Activated CD8-positive, alpha-beta T cell treated with anti-CD3 and anti-CD28 coated beads, Interleukin-2, amount 10 ng/mL, durations not matched to agents 7 days and 5 days (primary cell): ENCODE results near the gene ORC4. TPM values are rescaled to one million over a fixed set of nuclear protein-coding genes. Genes with fewer than 3 reads are reported as not detected.

ENCODE experiments used
- ATAC-seq: fragments of 150-1000 bp; cut with Tn5 transposase; one replicate; pipeline ENCODE4 v1.10.0; 2021; ENCODE audit warnings: moderate library complexity
- CTCF ChIA-PET: fragments of 350-600 bp; sonication (Branson Sonifier 250); formaldehyde crosslinking; loops from one replicate; lab custom pipeline; 2021; ENCODE audit warnings: antibody characterized with exemption; lab: Charles Lee
- POLR2A ChIA-PET: fragments of 350-600 bp; sonication (Branson Sonifier 250); formaldehyde crosslinking; loops from one replicate; lab custom pipeline; 2021; ENCODE audit warnings: antibody characterized with exemption; lab: Charles Lee
- DNase-seq: peaks from one replicate; pipeline ENCODE4 v3.0.0-alpha.2; 2020
- H3K27ac Mint-ChIP-seq: one replicate; pipeline ENCODE4 v1.8.0; 2021; ENCODE audit warnings: mild to moderate bottlenecking, mixed read lengths
- H3K27me3 Mint-ChIP-seq: one replicate; pipeline ENCODE4 v1.8.0; 2021; ENCODE audit warnings: low read depth, mixed read lengths
- H3K36me3 Mint-ChIP-seq: one replicate; pipeline ENCODE4 v1.8.0; 2021; ENCODE audit warnings: low read depth, mixed read lengths
- H3K4me1 Mint-ChIP-seq: one replicate; pipeline ENCODE4 v1.8.0; 2021; ENCODE audit warnings: low read depth, mixed read lengths
- H3K4me3 Mint-ChIP-seq: one replicate; pipeline ENCODE4 v1.8.0; 2021; ENCODE audit warnings: mild to moderate bottlenecking, mixed read lengths
- H3K9me3 Mint-ChIP-seq: one replicate; pipeline ENCODE4 v1.8.0; 2022; ENCODE audit warnings: mixed read lengths; ENCODE audit not compliant: insufficient read depth
- total RNA-seq, 2 experiments: library from RNA; stranded (reverse); gene quantifications; one replicate each; pipeline ENCODE4 v1.2.3, GENCODE V29; 2021

The ORC4 gene
- total RNA-seq, 2 experiments from 2014 or later, result 25.2 to 31.5 TPM

- H3K27ac Mint-ChIP-seq, result no peak overlapping the region
- H3K36me3 Mint-ChIP-seq, result peaks cover under 1% of the 10 kb centered on the region
- H3K9me3 Mint-ChIP-seq, result no peaks in the 10 kb centered on the region
- no peaks in the 10 kb centered on the region for H3K27me3 Mint-ChIP-seq
- CTCF ChIA-PET, result interaction anchor here (0.6 to 3.7 kb wide), 18 partner anchors 9 to 1028 kb away, joined by 3 to 74 read pairs (median 3); partner anchors contain the start of genes MBD5 and ORC4
- POLR2A ChIA-PET, result no interaction called here
- ATAC-seq (no peak), DNase-seq (no peak)
- peaks cover 10% of the 10 kb centered on the region for H3K4me1 Mint-ChIP-seq
- H3K4me3 Mint-ChIP-seq, result no peak overlapping the region
Observed at GRCh38 chr2:147989102-147989501, 31.4 kb downstream of the ORC4 start.

- CTCF ChIA-PET, result no interaction called here
- no peak overlapping the region for H3K4me3 Mint-ChIP-seq
- H3K36me3 Mint-ChIP-seq, result peaks cover 16% of the 10 kb centered on the region
- POLR2A ChIA-PET, result no interaction called here
- no peak overlapping the region for H3K27ac Mint-ChIP-seq
- H3K4me1 Mint-ChIP-seq, result peaks cover 2% of the 10 kb centered on the region
- H3K9me3 Mint-ChIP-seq, result peaks cover 10% of the 10 kb centered on the region
- ATAC-seq, result no peak
- H3K27me3 Mint-ChIP-seq, result no peaks in the 10 kb centered on the region
- no peak for DNase-seq
Observed at GRCh38 chr2:147980940-147981528, 39.5 kb downstream of the ORC4 start.

- H3K27me3 Mint-ChIP-seq, result no peaks in the 10 kb centered on the region
- H3K27ac Mint-ChIP-seq, result no peak overlapping the region
- H3K9me3 Mint-ChIP-seq, result peaks cover 10% of the 10 kb centered on the region
- ChIA-PET POLR2A (no interaction called here), CTCF (interaction anchor here (0.9 kb wide), 1 partner anchor 12 kb away, joined by 3 read pairs; no protein-coding TSS in a partner anchor)
- H3K4me1 Mint-ChIP-seq, result peaks cover 2% of the 10 kb centered on the region
- no peak overlapping the region for H3K4me3 Mint-ChIP-seq
- no peak for ATAC-seq
- DNase-seq, result no peak
- peaks cover 23% of the 10 kb centered on the region for H3K36me3 Mint-ChIP-seq
Observed at GRCh38 chr2:147977679-147978078, 42.9 kb downstream of the ORC4 start.

- no peaks in the 10 kb centered on the region for H3K27me3 Mint-ChIP-seq
- H3K36me3 Mint-ChIP-seq, result peaks cover 24% of the 10 kb centered on the region
- ChIA-PET CTCF (no interaction called here), POLR2A (no interaction called here)
- H3K9me3 Mint-ChIP-seq, result peaks cover 10% of the 10 kb centered on the region
- DNase-seq, result no peak
- ATAC-seq, result no peak
- H3K4me3 Mint-ChIP-seq, result no peak overlapping the region
- H3K27ac Mint-ChIP-seq, result no peak overlapping the region
- peaks cover under 1% of the 10 kb centered on the region for H3K4me1 Mint-ChIP-seq
Observed at GRCh38 chr2:147976102-147976501, 44.4 kb downstream of the ORC4 start.

- CTCF ChIA-PET, result no interaction called here
- ATAC-seq, result no peak
Observed at GRCh38 chr2:147968571-147968970, 52.0 kb downstream of the ORC4 start.

GRCh38 chr2:147952118-147952517 is 68.4 kb downstream of the ORC4 start:
- no peak overlapping the region for H3K27ac Mint-ChIP-seq
- ATAC-seq, result no peak
- no peak for DNase-seq
- H3K4me1 Mint-ChIP-seq, result no peaks in the 10 kb centered on the region
- no peaks in the 10 kb centered on the region for H3K9me3 Mint-ChIP-seq
- POLR2A ChIA-PET, result no interaction called here
- CTCF ChIA-PET, result no interaction called here
- H3K4me3 Mint-ChIP-seq, result no peak overlapping the region
- H3K27me3 Mint-ChIP-seq, result no peaks in the 10 kb centered on the region
- peaks cover 21% of the 10 kb centered on the region for H3K36me3 Mint-ChIP-seq

More at GRCh38 chr2:147968571-147968970, 52.0 kb downstream of the ORC4 start:
- Mint-ChIP-seq H3K9me3 (peaks cover 17% of the 10 kb centered on the region), H3K27me3 (no peaks in the 10 kb centered on the region), H3K27ac (no peak overlapping the region), H3K4me3 (no peak overlapping the region), H3K36me3 (peaks cover 62% of the 10 kb centered on the region), H3K4me1 (no peaks in the 10 kb centered on the region)
- no peak for DNase-seq
- POLR2A ChIA-PET, result no interaction called here

- no peak for DNase-seq
- Mint-ChIP-seq H3K4me3 (no peak overlapping the region), H3K36me3 (peaks cover 8% of the 10 kb centered on the region), H3K27me3 (no peaks in the 10 kb centered on the region), H3K27ac (no peak overlapping the region), H3K4me1 (no peaks in the 10 kb centered on the region), H3K9me3 (no peaks in the 10 kb centered on the region)
- ChIA-PET POLR2A (no interaction called here), CTCF (interaction anchor here (0.9 to 1.3 kb wide), 2 partner anchors 9 to 10 kb away, joined by 3 read pairs; no protein-coding TSS in a partner anchor)
- no peak for ATAC-seq
Observed at GRCh38 chr2:147945660-147946059, 74.9 kb downstream of the ORC4 start.

- Mint-ChIP-seq H3K27me3 (no peaks in the 10 kb centered on the region), H3K4me1 (no peaks in the 10 kb centered on the region), H3K9me3 (no peaks in the 10 kb centered on the region), H3K4me3 (no peak overlapping the region), H3K27ac (no peak overlapping the region), H3K36me3 (peaks cover 18% of the 10 kb centered on the region)
- DNase-seq (no peak), ATAC-seq (no peak)
- ChIA-PET POLR2A (no interaction called here), CTCF (no interaction called here)
Observed at GRCh38 chr2:147939313-147939712, 81.2 kb downstream of the ORC4 start.

GRCh38 chr2:147937744-147938349 is 82.7 kb downstream of the ORC4 start:
- POLR2A ChIA-PET, result no interaction called here
- ATAC-seq (no peak), DNase-seq (no peak)
- Mint-ChIP-seq H3K27ac (no peak overlapping the region), H3K27me3 (no peaks in the 10 kb centered on the region), H3K9me3 (no peaks in the 10 kb centered on the region), H3K4me1 (no peaks in the 10 kb centered on the region), H3K4me3 (no peak overlapping the region), H3K36me3 (peaks cover 19% of the 10 kb centered on the region)
- CTCF ChIA-PET, result interaction anchor here (0.9 to 4.4 kb wide), 3 partner anchors 572 to 1053 kb away, joined by 3 to 34 read pairs (median 6); no protein-coding TSS in a partner anchor

- Mint-ChIP-seq H3K9me3 (no peaks in the 10 kb centered on the region), H3K36me3 (peaks cover 19% of the 10 kb centered on the region), H3K4me3 (no peak overlapping the region), H3K27ac (no peak overlapping the region), H3K27me3 (no peaks in the 10 kb centered on the region), H3K4me1 (no peaks in the 10 kb centered on the region)
- ATAC-seq (no peak), DNase-seq (no peak)
- ChIA-PET POLR2A (no interaction called here), CTCF (interaction anchor here (1.3 to 4.4 kb wide), 2 partner anchors 10 to 574 kb away, joined by 3 to 34 read pairs; no protein-coding TSS in a partner anchor)
Observed at GRCh38 chr2:147934881-147935620, 85.5 kb downstream of the ORC4 start.

- DNase-seq (no peak), ATAC-seq (no peak)
- H3K4me3 Mint-ChIP-seq, result no peak overlapping the region
- H3K27ac Mint-ChIP-seq, result no peak overlapping the region
- ChIA-PET CTCF (interaction anchor here (0.5 to 1.2 kb wide), 2 partner anchors 15 to 851 kb away, joined by 3 read pairs; no protein-coding TSS in a partner anchor), POLR2A (no interaction called here)
- no peaks in the 10 kb centered on the region for H3K4me1 Mint-ChIP-seq
- H3K36me3 Mint-ChIP-seq, result peaks cover 22% of the 10 kb centered on the region
- H3K9me3 Mint-ChIP-seq, result no peaks in the 10 kb centered on the region
- H3K27me3 Mint-ChIP-seq, result no peaks in the 10 kb centered on the region
Observed at GRCh38 chr2:147933931-147934330, 86.6 kb downstream of the ORC4 start.
